GM21423 (cell line): ENCODE data around the gene UST.

ENCODE experiments used
- ATAC-seq: cut with Tn5 transposase; IDR thresholded peaks from one replicate; pipeline ENCODE4 v1.9.1; 2021; ENCODE audit warnings: mild to moderate bottlenecking, moderate library complexity; ENCODE audit not compliant: unreplicated experiment

UST gene, protein sequence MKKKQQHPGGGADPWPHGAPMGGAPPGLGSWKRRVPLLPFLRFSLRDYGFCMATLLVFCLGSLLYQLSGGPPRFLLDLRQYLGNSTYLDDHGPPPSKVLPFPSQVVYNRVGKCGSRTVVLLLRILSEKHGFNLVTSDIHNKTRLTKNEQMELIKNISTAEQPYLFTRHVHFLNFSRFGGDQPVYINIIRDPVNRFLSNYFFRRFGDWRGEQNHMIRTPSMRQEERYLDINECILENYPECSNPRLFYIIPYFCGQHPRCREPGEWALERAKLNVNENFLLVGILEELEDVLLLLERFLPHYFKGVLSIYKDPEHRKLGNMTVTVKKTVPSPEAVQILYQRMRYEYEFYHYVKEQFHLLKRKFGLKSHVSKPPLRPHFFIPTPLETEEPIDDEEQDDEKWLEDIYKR

DNA sequence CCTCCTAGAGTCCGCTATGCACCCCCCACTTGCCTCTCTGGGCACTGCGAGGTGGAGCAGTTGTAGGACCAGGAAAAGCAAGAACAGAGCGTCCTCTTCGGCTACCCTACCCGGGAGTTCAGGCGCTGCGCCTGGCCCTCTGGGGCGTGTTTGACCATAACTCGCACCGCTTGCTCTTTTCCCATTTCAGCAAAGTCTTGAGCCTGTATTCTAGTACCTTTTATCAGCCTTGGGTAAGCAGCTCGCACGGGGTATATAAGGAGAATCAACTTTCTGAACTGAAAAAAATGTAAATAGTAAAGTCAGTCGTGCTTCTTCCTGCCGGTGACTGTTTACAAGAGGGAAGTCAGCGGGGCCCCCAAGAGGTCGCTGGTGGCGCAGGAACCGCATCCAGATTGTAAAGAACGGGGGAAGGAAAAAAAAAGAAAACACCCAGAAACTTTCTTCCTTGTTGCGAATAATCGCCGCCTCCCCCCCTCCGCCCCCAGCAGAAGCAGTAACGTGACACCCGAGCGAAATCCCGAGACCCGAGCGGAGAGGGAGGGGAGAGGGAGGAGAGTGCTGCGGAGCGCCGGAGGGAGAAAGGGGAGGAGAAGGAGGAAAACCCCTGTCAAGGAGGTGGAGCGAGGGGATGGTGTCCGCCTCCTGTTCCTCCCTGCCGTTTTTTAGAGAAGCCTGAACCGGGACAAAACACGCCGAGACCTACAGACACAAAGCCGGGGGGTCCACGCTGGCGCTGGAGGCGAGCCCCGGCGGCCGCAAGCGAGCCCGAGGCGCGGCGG, at the start of gene UST:
TSS of gene UST (plus strand) at position 668 of the 782 bp plus-strand sequence. CDS start 401 bp downstream, outside the sequence.
- no peak for ATAC-seq

DNA sequence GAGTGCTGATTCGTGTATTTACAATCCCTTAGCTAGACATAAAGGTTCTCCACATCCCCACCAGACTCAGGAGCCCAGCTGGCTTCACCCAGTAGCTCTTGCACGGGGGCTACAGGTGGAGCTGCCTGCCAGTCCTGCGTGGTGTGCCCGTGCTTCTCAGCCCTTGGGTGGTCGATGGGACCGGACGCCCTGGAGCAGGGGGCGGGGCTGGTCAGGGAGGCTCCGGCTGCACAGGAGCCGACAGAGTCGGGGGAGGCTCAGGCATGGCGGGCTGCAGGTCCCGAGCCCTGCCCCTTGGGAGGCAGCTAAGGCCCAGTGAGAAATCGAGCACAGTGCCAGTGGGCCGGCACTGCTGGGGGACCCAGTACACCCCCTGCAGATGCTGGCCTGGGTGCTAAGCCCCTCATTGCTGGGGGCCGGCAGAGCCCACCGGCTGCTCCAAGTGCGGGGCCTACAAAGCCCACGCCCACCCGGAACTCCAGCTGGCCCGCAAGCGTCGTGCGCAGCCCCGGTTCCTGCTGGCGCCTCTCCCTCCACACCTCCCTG, 48.9 kb upstream of the UST start:
- ATAC-seq: no peak

DNA sequence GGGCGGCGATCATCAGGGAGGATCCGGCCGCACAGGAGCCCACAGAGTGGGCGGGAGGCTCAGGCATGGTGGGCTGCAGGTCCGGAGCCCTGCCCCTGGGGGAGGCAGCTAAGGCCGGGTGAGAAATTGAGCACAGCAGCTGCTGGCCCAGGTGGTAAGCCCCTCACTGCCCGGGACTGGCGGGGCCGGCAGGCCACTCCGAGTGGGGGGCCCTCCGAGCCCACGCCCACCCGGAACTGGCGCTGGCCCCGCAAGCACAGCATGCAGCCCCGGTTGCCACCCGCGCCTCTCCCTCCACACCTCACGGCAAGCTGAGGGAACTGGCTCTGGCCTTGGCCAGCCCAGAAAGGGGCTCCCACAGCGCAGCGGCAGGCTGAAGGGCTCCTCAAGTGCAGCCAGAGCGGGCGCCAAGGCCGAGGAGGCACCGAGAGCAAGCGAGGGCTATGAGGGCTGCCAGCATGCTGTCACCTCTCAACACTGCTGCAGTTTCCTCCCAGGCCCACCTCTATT, 48.1 kb upstream of the UST start:
- ATAC-seq: no peak

DNA sequence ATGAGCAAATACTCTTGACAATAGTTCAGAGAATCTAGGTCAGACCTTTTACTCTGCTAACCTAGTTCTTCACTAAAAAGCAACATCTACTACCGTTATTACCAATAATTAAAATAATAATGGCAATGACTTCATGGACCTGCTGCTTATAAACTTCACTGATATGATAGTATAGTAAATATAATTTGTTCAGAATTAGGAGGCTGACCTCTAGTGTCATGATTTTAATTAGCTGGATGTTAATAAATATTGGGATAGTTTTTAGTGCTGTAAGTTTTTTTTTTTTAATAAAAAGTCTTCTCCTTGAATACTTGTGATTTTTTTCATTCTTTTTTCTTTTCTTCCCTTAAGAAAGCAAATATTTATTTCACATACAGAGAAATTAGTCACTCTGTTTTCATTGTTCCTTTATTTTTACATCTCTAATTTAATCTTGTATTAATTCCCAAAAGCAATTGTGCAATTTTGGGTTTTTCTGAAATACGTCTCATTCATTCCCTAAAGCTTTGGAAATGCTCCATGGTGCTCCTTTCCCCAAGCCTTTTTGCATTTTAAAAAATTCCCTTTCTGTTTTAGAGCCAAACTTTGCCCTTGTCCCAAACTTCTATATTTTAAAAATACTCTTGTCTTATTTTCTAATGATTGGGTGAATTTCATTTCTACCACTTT, 46.6 kb upstream of the UST start:
- ATAC-seq: no peak

DNA sequence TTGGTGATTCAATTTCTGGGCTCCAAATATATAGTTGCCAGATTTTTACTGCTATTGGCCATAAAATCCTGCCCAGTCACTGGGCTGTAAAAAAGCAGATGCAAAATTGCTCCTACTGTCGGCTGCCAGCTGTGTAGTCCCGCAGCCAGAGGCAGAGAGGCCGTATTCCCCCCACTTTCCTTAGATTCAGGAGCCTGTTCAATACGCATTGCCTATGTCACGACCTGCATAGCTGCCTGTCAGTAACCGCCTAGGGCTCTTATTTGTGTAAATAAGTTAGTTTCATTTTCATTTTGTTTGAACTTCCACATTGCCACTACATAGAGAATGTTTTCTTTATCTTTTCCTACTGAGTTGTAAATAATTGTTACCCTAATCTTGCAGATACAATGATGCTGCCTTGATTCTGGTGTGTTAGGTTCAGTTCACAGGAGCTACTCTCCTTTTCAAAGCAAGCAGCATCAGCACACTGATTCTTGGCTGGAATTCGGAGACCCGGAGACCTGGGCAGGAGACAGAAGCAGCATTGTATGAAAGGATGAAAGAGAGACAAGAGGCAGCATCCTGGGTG, 46.0 kb upstream of the UST start:
- ATAC-seq: peak; percentile 58

DNA sequence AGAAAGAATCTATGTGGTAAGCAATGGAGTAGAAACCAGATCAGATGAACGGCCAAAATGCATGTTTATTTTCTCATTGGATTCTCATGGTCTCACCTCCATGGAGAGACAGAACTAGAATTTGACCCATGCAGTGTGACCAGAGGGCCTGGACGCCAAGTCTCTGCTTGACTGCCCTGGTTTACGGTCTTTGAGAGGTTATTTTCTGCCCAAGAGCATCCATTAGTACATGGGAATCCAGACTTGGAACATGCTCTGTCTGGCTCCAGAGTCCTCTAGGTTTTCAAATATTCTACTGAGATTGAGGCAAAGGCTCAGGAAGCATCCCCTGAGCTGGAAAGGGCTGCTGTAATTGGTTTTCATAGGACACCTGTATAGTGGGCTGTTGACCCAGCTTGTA, 45.5 kb upstream of the UST start:
- ATAC-seq: no peak

DNA sequence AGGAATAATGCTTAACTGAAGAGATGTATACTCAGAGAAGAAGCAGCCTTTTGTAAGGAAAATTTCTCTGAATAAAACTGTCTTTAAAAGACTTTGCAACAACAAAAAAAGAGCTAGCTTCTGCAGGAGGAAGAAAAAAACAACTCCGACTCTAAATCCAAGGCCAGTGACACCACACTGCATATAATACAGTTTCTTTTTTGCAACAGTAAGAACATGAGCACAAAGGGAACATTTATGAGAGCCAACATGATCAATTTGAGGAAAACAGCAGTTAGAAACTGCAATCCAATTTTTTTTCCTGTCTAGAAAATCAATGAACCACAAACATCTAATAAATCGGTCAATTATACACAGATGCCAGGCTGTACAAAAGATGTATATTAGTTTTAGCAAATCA, 42.9 kb upstream of the UST start:
- no peak for ATAC-seq

DNA sequence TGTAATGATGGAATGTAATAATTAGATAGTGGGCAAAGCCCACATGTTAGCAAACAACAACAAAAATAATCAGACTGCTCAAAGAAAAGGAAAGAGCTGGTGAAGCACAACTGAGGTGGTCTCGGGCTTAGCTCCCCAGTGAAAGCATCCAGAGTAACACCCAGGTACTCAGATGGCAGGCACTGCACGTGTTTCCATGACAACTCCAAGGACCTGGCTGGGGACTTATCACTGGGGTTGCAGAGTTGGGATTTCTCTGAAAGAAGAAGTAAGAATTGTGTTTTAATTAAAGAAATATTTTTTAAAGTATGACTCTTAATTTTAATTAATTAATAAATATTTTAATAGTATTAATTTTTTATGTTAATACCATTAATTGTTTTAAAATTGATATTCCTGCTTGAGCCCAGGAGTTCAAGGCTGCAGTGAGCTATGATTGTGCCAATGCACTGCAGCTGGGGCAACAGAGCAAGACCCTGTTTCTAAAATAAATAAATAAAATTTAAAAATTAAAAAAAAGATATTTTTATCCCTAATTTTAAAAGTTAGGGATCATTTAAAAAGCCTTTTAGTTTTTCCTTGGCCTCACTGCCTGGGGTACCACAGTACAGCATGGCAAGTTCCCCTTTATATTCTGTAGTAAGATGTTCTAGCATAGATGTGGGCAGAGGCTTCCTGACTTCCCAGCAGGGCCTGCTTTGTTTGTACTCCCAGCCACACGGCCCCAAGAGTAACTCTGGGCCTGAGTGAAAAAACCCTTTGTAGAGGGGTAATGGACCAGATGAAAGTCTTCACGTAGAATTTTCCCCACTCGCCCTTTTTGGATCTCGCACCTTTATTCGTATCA, 42.2 kb upstream of the UST start:
- ATAC-seq: no peak

DNA sequence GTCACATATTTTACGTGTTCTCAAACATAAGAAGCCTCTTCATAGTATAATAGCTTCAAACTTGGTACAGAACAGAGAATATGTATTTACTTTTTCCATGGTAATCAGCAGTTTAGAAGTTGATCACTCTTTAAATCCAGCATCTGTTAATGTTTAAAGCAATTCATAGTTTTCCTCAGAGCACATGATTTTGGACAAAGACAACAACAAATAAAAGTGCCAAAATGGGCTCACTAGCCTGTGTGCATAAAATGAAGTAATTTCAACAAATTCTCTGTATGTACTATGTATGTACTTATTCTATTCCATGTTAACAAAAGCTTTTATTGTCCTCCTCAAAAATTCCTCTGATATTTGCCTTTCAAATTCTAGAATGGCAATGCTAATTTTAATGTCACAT, 38.1 kb upstream of the UST start:
- no peak for ATAC-seq

DNA sequence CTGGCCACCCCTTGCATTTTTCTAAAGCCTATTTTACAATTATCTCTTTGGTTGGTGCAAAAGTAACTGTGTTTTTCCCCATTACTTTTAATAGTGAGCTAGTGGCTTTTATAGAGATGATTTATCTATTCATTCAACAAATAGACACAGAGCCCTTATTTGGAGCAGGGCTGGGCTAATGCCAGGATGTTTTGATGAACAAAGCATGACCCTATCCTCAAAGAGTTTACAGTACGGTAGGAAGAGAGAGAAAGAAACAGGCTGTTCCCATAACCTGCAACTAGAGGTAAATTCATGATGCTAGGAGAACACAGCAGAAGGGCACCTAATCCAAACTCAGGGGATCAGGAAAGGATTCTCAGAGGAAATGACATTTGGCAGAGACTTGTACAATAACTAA, 37.3 kb upstream of the UST start:
- ATAC-seq: no peak

DNA sequence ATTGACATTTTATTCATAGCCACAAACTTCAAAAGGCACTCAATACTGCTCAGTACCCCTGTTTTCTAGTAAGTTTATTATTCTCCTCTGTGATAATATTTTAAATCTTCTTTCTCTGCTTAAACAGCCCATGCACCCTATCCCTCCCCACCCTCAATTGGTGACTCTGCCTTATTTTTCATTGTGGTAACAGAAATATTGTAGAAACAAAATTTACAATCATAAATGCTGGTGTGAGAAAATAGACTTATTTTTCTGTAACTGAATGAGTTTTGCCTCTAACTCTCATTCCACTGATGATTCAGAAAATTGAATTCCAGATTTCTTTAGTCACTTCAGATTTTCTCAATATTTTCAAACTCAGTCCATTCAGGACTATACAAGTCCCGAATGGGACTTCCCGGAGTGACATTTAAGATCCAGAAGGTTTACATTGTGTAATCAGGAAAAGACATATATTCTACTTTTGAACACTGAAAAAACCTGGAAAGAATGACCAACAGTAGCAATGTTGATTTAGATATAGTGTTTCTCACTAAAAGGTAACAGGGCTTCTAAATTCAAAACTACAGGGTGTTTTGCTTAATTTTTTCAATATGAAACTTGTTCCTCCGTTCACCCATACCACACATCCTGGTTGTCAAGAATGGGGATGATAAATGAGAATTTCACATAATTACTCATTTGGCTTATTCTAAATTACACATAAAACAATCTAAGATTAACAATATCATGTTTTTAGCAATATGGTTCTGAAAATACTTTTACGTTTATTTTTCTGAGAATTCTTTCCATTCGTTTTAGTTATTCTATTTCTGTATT, 34.8 kb upstream of the UST start:
- ATAC-seq: no peak

DNA sequence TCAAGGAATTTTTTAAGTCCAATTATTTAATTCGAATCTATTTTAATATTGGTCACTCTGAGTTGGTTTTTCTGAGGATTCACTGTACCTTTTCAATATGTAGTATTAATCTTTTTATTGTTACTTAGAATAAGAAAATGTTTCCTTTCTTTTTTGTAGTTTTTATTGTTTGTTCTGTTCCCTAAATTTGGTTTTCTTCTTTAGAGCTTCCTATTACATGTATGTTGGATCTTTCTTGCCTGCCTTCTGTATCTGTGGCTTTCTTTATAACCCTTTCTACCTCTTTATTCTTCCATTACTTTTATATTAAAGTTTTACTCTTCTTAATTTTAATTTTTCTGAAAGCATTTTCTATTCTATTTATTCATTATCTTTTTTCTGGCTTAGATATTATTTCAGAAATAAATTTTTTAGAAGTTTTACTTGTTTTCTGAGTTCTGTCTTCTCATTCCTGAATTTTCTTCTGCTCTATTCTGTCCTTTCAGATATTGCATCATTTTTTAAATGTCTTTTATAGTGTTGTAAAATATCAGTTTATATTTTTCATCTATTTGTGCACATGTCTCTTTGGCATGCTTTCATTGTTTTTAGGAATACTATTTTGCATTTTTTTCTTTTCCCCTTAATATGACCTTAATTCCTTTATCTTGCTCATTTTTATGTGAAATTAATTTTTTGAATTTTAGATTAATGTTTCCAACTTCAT, 33.6 kb upstream of the UST start:
- no peak for ATAC-seq

DNA sequence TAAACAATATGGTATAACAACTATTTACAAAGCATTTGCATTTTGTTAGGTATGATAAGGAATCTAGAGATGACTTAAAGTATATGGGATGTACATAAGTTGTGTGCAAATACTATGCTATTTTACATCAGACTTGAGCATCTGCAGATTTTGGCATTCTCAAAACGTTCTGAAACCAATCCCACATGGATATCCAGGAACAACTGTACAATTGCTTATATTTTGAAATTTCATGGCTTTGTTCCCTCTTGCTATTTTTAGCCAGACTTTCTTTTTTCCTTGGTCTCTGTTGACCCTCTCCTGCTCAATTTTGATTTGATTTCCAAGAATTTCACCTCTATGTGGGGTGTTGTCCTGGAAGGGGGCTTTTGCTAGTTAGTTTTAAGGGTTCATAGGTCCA, 32.9 kb upstream of the UST start:
- ATAC-seq: no peak

DNA sequence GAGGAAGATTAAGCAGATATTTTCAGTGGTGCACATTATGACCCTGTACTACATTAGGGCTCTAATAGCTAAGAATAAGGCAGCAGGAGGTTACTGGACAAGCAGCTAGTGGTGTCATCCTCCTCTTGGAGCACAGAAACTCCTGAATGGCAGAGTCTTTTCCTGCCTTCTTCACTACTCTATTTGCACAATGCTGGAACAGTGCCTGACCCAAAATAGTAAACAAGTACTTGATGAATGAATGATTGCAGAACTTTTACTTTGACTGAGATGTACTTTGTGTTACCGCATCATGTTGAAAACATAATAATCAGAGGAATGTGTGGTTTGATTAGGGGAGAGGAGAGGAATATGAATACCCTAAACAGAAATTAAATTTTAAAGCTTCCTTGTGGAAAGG, 30.0 kb upstream of the UST start:
- no peak for ATAC-seq

DNA sequence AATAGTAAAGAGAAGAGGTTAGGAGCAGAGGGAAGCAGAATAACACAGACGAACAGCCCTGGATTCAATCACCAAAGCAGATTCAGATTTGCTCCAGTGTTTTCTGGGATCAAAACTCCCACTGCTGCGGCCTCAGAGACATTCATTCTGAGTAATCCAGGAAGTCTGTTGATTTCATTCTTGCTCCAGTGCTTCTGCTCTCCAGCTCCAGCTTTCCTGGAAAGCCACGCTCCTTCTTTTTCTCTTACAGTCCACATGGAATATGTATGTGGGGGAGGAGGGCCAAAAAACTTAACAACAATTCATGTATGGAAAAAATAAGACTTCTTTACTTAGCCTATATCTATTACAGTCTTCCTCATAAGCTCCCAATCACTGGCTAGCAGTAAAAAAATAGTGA, 26.4 kb upstream of the UST start:
- ATAC-seq: no peak

DNA sequence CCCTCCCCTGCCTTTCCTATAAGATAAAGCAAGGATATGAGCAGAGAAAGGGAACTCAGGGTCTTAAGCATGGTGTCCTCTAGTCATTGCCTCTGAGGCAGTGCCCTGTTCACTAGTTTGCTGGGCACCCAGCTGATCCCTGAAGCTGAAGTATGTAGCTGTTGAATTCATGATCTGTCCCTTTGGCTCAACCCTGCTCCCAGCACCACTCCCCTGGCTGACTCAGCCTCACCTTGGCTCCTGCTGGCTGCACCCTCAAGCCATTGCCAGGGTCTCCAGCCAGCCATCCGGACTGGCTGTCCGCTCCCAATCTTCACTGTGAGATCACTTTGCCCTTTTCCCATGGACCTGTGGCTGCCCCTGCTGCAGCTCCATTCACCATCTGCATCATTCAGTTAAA, 25.9 kb upstream of the UST start:
- no peak for ATAC-seq

DNA sequence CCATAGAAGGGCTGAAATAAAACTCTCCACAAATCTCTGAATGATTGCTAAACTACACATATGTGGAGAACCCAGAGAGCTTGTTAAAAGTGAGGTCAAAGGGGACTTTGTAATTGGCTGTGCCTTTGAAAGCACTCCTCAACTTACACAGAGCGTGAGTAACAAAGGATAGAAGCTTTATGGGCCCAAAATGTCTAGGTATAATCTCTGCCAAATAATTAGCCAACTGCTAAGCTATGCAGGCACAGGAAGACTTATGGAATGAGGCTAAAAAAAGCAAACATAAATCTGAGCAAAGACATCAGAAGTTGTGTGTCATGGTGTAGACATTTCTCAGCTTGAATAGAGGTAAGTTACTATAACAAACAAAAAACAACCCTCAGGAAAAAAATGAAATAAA, 23.3 kb upstream of the UST start:
- ATAC-seq: no peak

DNA sequence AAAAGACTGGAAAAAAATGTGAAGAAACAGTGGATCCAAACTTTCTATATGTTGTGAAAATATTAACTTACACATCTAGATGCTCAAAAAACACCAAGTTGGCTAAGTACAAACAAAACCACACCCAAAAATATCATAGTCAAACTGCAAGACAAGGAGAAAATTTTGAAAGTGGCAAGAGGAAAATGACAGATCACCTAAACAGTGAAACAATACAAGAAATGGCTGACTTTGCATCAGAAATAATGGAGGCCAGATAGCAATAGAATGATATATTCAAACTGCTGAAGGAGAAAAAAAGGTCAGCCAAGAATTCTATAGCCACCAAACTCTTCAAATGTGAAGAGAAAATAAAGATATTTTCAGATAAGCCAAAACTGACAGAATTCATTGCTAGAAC, 22.4 kb upstream of the UST start:
- ATAC-seq: no peak

DNA sequence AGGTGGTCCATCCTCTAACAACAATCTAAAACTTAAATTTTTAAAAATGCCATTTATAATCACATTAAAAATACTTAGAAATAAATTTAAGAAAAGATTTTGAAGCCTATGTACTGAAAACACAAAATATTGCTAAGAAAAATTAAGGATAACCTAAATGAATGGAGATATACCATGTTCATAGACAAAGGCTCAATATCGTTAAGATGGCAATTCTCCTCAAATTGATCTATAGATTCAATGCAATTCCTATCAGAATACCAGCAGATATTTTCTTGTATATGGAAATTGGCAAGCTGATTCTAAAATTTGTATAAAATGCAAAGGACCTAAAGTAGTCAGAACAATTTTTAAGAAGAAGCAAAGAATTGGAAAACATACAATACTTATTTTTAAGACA, 19.7 kb upstream of the UST start:
- no peak for ATAC-seq
